GM20431 (cell line): ENCODE data around the gene POTEM.
"Not testable (repeated sequence)": the region's sequence is repeated elsewhere in the genome, so short reads cannot be mapped to it uniquely, and the experiment has no call there.

ENCODE experiments used
- in situ Hi-C: fragments of 300-500 bp; cut with MseI, MboI; formaldehyde crosslinking; loops from one replicate; pipeline ENCODE4 v1.15.0; 2020; ENCODE audit warnings: low sequenced_read_pairs; ENCODE audit not compliant: unreplicated experiment

The POTEM gene

GRCh38 chr14:19027895-19028294 is 60.7 kb downstream of the POTEM start:
- in situ Hi-C loops: not testable (repeated sequence)

GRCh38 chr14:19036811-19037382 is 69.7 kb downstream of the POTEM start:
- in situ Hi-C loops: not testable (repeated sequence)

GRCh38 chr14:19038060-19038664 is 70.9 kb downstream of the POTEM start:
- in situ Hi-C loops: not testable (repeated sequence)

GRCh38 chr14:19038785-19039184 is 71.6 kb downstream of the POTEM start:
- in situ Hi-C loops: not testable (repeated sequence)

GRCh38 chr14:19043384-19043783 is 76.2 kb downstream of the POTEM start:
- in situ Hi-C loops: not testable (repeated sequence)
